H4 (cell line): ENCODE measurements around the gene ABLIM2. TPM values are rescaled to one million over a fixed set of nuclear protein-coding genes. Genes with fewer than 3 reads are reported as not detected.

Experiments used
- DNase-seq: peaks from one replicate; pipeline ENCODE4 v3.0.0-alpha.2; 2015; ENCODE audit warnings: low spot score
- total RNA-seq: library from RNA; depleted of rRNA; stranded (reverse); fragments of >200 nt; shearing (Covaris generic); gene quantifications from 2 replicates; pipeline ENCODE4 v1.2.3, GENCODE V29; 2014

The ABLIM2 gene
- total RNA-seq, 1 experiment from 2014 or later, result 0.29 TPM

GRCh38 chr4:8174970-8175369 is 16.4 kb upstream of the ABLIM2 start:
- no peak for DNase-seq

DNA sequence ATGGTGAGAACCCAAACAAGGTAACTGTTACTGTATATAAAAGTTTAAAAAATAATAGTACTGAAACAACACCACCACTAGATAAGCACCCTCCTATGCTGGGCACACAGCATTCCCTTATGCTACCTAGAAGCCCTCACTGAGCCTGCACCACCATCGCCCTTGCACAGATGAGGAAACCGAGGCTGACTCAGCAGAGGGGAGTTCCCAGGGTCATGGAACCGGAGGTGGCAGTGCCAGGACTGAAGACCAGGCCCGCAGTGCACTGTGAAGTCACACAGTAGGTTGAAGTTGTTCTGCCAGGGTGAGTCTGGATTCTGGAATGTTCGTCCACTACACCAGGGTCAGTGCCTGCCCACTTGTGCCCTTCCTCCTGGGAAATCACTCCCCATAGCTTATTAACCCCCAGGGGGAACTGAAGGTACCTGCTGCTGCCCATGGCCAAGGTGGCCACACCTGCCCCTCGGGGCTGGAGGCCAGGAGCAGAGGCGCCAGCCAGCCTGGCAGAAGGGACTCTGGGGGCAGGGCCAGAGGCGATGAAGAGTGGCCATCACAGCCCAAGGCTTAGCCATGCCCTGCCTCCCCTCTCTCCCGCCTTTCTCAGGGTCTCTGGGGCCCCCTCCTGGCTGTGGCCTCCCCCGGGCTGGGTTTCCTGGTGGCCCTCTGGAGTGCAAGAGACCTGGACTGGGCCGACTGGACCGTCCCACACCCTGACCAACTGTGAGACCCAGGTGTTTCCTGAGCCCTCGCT is 15.1 kb upstream of the ABLIM2 start:
- no peak for DNase-seq

- DNase-seq, result no peak
Observed at GRCh38 chr4:8171984-8172924, 13.6 kb upstream of the ABLIM2 start.

DNA sequence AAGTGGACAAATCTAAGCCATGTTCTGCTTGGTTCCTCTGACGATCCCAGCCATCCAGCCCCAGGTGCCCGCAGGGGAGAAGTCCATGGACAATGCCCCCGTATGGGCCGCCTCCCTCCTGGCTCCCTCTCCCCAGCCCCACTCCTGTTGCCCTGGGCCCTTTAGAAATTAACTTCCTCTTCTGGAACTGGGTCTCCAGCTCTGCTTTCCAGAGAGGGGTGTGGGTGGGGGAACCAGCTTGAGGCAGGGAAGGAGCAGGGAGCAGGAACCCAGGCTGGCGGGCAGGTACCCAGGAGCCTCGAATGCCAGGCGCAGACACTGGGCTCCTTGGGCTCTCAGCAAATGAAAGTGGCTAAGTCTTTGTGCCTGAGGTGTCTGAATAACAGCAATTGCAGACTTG is 12.7 kb upstream of the ABLIM2 start:
- DNase-seq, result no peak

GRCh38 chr4:8170341-8170740 is 11.7 kb upstream of the ABLIM2 start:
- DNase-seq, result no peak

- no peak for DNase-seq
Observed at GRCh38 chr4:8169763-8170162, 11.2 kb upstream of the ABLIM2 start.

DNA sequence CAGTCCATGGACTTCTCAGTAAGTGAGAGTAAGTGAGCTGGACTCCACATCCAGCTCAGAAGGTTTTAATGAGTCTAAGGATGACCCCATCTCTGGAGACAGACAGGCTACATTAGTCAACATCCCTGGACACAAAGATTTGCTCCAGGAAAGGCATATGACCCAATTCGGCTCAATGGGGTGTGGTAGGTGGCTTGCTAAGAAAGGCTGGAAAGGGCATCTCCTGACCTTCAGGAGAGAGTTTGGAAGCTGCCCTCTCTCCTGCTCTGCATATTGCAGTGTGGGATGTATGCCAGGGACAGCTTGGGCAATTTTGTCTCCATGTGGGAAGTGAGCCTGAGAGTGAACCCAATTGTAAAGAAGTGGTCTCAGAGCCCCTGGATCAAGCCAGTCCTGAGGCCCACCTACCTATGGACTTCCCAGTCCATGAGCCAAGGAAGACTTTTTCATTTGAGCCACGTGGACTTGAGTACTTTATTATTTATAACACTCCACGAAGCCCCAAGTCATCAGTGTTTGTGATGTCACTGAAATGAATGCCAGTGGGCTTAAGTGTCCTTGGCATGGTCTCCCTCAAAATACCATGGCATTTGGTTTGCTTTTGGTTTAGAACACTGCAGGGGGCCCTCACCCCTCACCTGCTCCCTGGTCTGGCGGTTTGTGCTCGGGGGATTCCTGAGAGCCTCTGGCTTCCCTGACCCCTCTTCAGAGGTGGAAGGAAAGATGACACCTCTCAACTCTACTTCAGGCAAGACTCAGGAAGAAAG is 10.4 kb upstream of the ABLIM2 start:
- no peak for DNase-seq

- DNase-seq, result no peak
Observed at GRCh38 chr4:8168232-8168631, 9.6 kb upstream of the ABLIM2 start.

GRCh38 chr4:8167815-8168214 is 9.2 kb upstream of the ABLIM2 start:
- no peak for DNase-seq

DNA sequence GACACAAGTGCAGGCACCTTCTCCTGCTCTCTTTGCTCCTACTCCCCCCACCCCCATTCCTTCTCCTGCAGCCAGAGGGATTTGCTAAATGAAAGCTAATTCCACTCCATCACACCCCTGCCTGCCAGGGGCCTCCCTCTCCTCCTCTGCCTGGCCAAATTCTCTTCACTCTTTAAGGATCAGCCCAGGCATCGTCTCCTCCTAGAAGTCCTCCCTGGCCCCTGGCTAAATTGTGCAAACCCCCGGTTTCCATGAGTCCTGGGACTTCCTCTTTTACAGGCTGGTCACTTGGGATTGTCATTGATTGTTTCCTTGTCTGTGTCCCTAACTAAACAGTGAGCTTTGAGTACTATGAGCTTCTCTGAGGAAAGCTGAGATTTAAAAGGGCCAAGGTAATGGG is 8.7 kb upstream of the ABLIM2 start:
- DNase-seq, result no peak

DNA sequence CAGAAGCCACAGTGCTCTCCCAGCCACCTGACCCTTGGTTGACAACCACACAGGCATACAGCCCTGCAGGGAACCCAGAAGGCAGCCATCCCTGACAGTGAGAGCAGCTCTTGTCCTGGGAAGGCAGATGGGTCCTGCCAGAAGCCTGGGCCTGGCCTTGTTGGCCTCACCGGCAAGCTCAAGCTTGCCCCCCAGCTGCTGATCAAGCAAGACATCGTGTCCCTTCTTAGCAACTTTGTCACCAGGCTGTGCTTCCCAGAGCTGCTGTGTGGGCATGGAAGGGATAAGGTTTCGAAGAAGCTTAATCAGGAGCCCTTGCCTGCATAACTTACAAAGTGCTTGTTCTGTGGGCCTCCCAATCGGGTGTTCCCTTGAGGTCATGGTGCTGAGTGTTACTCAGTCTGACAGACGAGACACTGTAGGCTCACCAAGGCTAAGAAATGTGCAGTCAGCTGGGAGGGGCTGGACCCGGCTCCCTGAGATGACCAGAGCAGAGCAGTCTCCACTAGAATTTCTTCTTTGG is 6.8 kb upstream of the ABLIM2 start:
- DNase-seq, result no peak

GRCh38 chr4:8164687-8165086 is 6.1 kb upstream of the ABLIM2 start:
- DNase-seq, result no peak

DNA sequence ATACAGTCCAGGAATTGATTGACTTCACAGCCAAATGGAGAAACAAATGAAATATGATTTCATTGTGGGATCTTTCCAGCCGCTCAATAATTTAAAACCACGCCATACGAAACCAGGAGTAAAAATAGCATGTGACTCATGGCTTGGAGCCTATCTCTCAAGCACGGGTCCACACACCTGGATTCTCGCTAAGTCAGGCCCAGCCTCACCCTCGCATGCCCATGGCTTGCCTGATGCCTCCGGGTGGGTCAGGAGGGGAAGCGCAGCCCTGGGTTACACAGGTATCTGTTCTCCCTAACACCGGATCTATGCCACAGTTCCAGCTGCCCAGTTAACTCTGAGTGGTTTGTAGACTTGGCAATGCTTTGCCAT is 5.6 kb upstream of the ABLIM2 start:
- DNase-seq, result no peak

DNA sequence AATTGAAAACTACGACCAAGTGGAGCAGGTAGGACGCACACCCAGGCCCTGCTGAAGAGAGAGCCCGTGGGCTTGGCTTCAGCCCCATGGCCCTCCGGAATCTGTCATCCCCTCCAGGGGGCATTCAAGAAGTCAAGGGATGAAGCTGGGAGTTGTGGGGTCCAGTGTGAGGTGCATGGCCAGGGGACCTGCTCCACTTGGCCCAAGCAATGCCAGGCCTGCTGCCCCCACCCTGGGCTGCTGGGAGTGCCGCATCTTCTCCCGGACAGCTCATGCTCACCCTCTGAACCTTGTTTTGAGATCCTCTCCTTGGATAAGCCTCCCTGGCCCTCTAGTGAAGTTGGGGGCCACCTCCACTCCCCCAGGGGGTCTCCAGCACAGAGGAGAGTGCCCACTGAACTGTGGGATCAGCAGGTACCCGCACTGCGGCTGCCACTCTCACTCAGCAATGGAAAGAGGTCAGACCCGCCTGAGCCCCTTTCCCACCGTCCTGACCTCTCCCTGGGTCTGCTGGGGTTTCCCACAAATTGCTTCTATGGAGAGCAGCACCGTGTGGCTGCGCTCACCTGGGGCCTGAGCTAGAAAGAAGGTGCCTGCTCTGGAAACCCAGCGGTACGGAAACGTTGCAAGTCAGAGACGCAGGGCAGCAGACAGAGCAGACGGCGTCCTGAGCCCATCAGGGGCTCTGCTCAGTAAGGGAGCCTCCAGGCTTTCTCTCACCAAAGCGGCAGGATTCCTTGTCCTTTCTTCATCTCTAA is 5.0 kb upstream of the ABLIM2 start:
- no peak for DNase-seq

- DNase-seq, result no peak
Observed at GRCh38 chr4:8163026-8163425, 4.4 kb upstream of the ABLIM2 start.

- no peak for DNase-seq
Observed at GRCh38 chr4:8162625-8163024, 4.0 kb upstream of the ABLIM2 start.

- no peak for DNase-seq
Observed at GRCh38 chr4:8160572-8160971, 2.0 kb upstream of the ABLIM2 start.

- no peak for DNase-seq
Observed at GRCh38 chr4:8160233-8160560, 1.6 kb upstream of the ABLIM2 start.

DNA sequence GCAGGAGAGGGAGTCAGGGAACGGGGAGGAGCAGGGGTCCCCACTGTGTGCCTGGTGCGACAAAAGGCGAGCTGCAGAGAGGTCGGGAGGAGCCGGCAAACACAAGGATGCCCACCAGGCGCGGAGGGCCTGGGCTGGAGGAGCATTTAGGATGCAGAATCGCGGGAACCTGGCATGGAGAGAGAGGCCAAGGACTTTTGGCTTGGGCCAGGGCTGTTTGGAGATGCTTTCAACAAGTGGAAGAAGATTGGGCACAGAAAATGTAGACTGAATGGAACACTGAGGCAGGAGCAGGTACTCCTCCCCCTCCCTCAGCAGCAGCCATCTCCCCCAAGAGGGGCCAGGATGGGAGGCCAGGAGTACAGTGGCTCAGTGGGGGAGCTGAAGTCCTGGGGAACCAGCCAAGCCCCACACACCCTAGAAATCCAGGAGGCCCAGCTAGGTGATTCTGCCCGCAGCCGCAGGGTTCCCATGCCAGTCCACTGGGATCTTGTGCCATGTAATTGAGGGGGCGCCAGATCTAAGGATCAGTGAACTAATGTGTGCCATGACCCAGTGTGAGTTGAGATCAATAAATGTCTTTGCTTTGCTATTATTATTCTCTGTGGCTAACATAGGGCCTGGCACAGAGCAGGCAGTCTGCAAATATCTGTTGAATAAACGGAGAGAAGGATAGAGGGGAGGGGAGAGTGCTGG is 1.1 kb upstream of the ABLIM2 start:
- DNase-seq, result no peak

GRCh38 chr4:8157944-8158709 is 486 bp downstream of the ABLIM2 start:
- DNase-seq, result no peak
